ENCODE measurements around the gene FOXF1. TPM values are rescaled to one million over a fixed set of nuclear protein-coding genes. Genes with fewer than 3 reads are reported as not detected.
A peak's percentile ranks its signal among the peaks of the same experiment; 100 is the strongest.

FOXF1 gene
- total and polyA plus RNA-seq, 2 donors from 2014 or later = 0.57 to 0.67 TPM

DNA sequence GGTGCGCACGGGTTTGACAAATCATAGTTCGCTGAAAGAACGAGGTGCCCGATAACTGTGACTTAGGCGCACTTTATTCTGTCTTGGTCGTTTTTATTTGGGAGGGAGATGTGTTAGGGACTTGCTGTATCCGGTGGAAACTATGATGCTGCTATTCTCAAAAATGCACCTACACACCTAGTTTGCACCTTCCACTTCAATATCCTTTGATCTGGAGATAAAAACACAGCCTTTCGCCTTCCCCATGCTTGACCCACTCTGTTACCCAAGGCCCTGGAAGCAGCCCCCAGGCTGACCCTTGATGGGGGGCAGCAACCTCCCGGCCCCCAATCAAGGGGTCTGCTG is 15.0 kb upstream of the FOXF1 start:
- H3K9ac ChIP-seq (ENCODE audit: low read length in 3 of 3) = no peak overlapping the region
- no peaks in the 10 kb centered on the region for H3K36me3 ChIP-seq (ENCODE audit: control insufficient read depth in 2 of 3, insufficient read depth in 3 of 3, low read length in 3 of 3)
- H3K27me3 ChIP-seq (ENCODE audit: control insufficient read depth, insufficient read depth, low read length) = peaks cover 69% of the 10 kb centered on the region
- no peak for FAIRE-seq
- intact Hi-C loops (cut with DNase I) = no loop called here
- peak in 1 of 5 donors; percentile 14 for DNase-seq
- H3K4me3 ChIP-seq (ENCODE audit: low read length in 3 of 3) = no peak overlapping the region
- no peaks in the 10 kb centered on the region for H3K4me1 ChIP-seq (ENCODE audit: control insufficient read depth in 2 of 3, insufficient read depth in 2 of 3, low read depth in 1 of 3, low read length in 3 of 3)
- H3K27ac ChIP-seq (ENCODE audit: low read depth in 2 of 2, low read length in 2 of 2) = no peak overlapping the region
- TF ChIP-seq, protein P1, sequence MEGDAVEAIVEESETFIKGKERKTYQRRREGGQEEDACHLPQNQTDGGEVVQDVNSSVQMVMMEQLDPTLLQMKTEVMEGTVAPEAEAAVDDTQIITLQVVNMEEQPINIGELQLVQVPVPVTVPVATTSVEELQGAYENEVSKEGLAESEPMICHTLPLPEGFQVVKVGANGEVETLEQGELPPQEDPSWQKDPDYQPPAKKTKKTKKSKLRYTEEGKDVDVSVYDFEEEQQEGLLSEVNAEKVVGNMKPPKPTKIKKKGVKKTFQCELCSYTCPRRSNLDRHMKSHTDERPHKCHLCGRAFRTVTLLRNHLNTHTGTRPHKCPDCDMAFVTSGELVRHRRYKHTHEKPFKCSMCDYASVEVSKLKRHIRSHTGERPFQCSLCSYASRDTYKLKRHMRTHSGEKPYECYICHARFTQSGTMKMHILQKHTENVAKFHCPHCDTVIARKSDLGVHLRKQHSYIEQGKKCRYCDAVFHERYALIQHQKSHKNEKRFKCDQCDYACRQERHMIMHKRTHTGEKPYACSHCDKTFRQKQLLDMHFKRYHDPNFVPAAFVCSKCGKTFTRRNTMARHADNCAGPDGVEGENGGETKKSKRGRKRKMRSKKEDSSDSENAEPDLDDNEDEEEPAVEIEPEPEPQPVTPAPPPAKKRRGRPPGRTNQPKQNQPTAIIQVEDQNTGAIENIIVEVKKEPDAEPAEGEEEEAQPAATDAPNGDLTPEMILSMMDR (IDR thresholded peaks at IDR 0.05; ENCODE audit: borderline replicate concordance, extremely low read depth, insufficient read depth) = no peak
- no peaks in the 10 kb centered on the region for H3K9me3 ChIP-seq (ENCODE audit: control insufficient read depth in 2 of 3, insufficient read depth in 1 of 3, low read length in 3 of 3)

DNA sequence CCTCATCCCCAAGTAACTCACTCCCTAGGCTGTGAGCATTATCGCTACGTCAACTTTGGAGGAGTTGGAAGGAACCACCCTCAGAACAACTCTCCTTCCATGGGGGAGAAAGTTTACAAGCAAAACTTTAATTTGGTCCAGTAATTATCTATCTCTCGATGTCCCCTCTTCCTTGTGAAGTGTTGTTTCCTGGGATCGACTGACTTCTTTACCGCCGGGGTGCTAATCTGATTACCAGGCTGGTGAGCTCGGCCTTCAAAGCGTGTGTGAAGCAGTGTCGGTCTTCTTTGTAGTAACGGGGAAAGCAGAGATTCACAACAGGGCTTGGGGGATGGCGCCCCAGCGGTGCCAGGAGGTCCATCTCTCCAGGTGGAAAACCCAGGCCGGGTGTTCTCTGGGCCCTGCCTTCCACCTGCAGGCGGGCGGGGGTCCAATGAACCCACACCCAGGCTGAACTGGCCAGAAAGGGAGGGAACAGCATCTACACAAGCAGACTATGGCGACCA is 14.5 kb upstream of the FOXF1 start:
- Histone ChIP-seq H3K9ac (ENCODE audit: low read length in 3 of 3) (no peak overlapping the region), H3K27ac (ENCODE audit: low read depth in 2 of 2, low read length in 2 of 2) (no peak overlapping the region), H3K9me3 (ENCODE audit: control insufficient read depth in 2 of 3, insufficient read depth in 1 of 3, low read length in 3 of 3) (no peaks in the 10 kb centered on the region), H3K4me3 (ENCODE audit: low read length in 3 of 3) (no peak overlapping the region), H3K36me3 (ENCODE audit: control insufficient read depth in 2 of 3, insufficient read depth in 3 of 3, low read length in 3 of 3) (no peaks in the 10 kb centered on the region), H3K27me3 (ENCODE audit: control insufficient read depth, insufficient read depth, low read length) (peaks cover 74% of the 10 kb centered on the region), H3K4me1 (ENCODE audit: control insufficient read depth in 2 of 3, insufficient read depth in 2 of 3, low read depth in 1 of 3, low read length in 3 of 3) (no peaks in the 10 kb centered on the region)
- DNase-seq = peak in 1 of 5 donors; percentile 27
- no peak for FAIRE-seq
- intact Hi-C loops (cut with DNase I) = no loop called here
- TF ChIP-seq, protein P1 (IDR thresholded peaks at IDR 0.05; ENCODE audit: borderline replicate concordance, extremely low read depth, insufficient read depth) = no peak

DNA sequence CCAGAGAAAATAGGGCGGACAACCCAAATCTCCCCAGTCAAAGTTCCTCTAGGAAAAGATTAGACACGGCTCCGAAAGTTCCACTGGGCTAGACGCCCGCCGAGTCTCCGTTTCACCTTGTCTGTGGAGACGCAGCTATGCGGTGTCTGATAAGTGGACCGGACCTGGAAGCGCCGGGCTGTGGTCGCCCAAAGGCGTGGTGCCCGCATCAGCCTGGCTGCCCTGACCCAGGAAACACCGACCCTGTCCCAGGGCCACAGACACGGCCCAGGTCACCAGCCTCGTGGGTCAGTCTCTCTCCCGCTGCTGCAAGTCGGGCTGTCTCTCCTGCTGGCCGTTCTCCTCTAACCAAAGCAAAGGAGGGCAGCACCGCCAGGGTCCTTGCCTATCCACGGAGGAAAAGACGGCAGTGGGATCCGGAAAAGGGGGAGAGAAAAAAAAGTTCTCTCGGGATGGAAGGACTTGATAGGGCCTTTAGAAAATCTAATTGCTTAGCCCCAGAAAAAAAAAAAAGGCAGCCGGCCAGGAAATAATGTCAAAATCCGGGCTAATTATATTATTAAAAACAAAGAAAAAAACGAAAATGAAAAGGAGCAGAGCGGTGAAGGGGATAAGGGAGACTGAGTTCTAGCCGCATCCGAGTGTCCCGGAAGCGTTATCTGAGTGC is 13.9 kb upstream of the FOXF1 start:
- H3K36me3 ChIP-seq (ENCODE audit: control insufficient read depth in 2 of 3, insufficient read depth in 3 of 3, low read length in 3 of 3) = no peaks in the 10 kb centered on the region
- no peak overlapping the region for H3K4me3 ChIP-seq (ENCODE audit: low read length in 3 of 3)
- peaks cover 75% of the 10 kb centered on the region for H3K27me3 ChIP-seq (ENCODE audit: control insufficient read depth, insufficient read depth, low read length)
- DNase-seq (peak in 2 of 5 donors; percentile 7 to 72), FAIRE-seq (no peak)
- TF ChIP-seq, protein P1 (IDR thresholded peaks at IDR 0.05; ENCODE audit: borderline replicate concordance, extremely low read depth, insufficient read depth) = no peak
- no peaks in the 10 kb centered on the region for H3K4me1 ChIP-seq (ENCODE audit: control insufficient read depth in 2 of 3, insufficient read depth in 2 of 3, low read depth in 1 of 3, low read length in 3 of 3)
- H3K9me3 ChIP-seq (ENCODE audit: control insufficient read depth in 2 of 3, insufficient read depth in 1 of 3, low read length in 3 of 3) = no peaks in the 10 kb centered on the region
- no peak overlapping the region for H3K27ac ChIP-seq (ENCODE audit: low read depth in 2 of 2, low read length in 2 of 2)
- intact Hi-C loops (cut with DNase I) = no loop called here
- H3K9ac ChIP-seq (ENCODE audit: low read length in 3 of 3) = no peak overlapping the region

Measured in kidney (tissue), 14 donors.